GM18951 (cell line): Measurements from ENCODE around the gene NLRX1.
"Not testable (repeated sequence)": the region's sequence is repeated elsewhere in the genome, so short reads cannot be mapped to it uniquely, and the experiment has no call there.

Experiments
- POLR2A ChIP-seq: IDR thresholded peaks from 4 replicates; pipeline ENCODE4 v1.6.1; 2011; ENCODE audit warnings: mild to moderate bottlenecking; ENCODE audit not compliant: insufficient read length, insufficient read depth; ENCODE audit errors: extremely low read depth
- in situ Hi-C: fragments of 300-500 bp; cut with MboI; formaldehyde crosslinking; loops from one replicate; pipeline ENCODE4 v1.12.0; 2022; ENCODE audit warnings: low sequenced_read_pairs, mixed read lengths, inconsistent platforms; ENCODE audit not compliant: unreplicated experiment

NLRX1 gene

GRCh38 chr11:119166368-119167076, 2.0 kb upstream of the NLRX1 start:
- TF ChIP-seq POLR2A = no peak
- in situ Hi-C loops = no loop called here

- in situ Hi-C loops = not testable (repeated sequence)
Measured at GRCh38 chr11:119167077-119167458, 1.5 kb upstream of the NLRX1 start.

GRCh38 chr11:119167933-119168332, 592 bp upstream of the NLRX1 start:
- TF ChIP-seq POLR2A = no peak
- in situ Hi-C loops = no loop called here

GRCh38 chr11:119169282-119169719, 776 bp downstream of the NLRX1 start:
- in situ Hi-C loops = no loop called here
- TF ChIP-seq POLR2A = no peak

- in situ Hi-C loops = no loop called here
- no peak for TF ChIP-seq POLR2A
Measured at GRCh38 chr11:119172513-119172912, 4.0 kb downstream of the NLRX1 start.

GRCh38 chr11:119173453-119173852, 4.9 kb downstream of the NLRX1 start:
- in situ Hi-C loops = no loop called here
- TF ChIP-seq POLR2A = no peak

- no peak for TF ChIP-seq POLR2A
- in situ Hi-C loops = no loop called here
Measured at GRCh38 chr11:119175493-119176077, 7.1 kb downstream of the NLRX1 start.

- no peak for TF ChIP-seq POLR2A
- in situ Hi-C loops = no loop called here
Measured at GRCh38 chr11:119178166-119178680, 9.7 kb downstream of the NLRX1 start.

- in situ Hi-C loops = no loop called here
- no peak for TF ChIP-seq POLR2A
Measured at GRCh38 chr11:119179342-119179741, 10.8 kb downstream of the NLRX1 start.

- TF ChIP-seq POLR2A = no peak
Measured at GRCh38 chr11:119179983-119180382, 11.5 kb downstream of the NLRX1 start.

GRCh38 chr11:119180729-119181676, 12.5 kb downstream of the NLRX1 start:
- no peak for TF ChIP-seq POLR2A
- in situ Hi-C loops = no loop called here

More at GRCh38 chr11:119179983-119180382, 11.5 kb downstream of the NLRX1 start:
- in situ Hi-C loops = no loop called here

GRCh38 chr11:119181677-119182412, 13.3 kb downstream of the NLRX1 start:
- in situ Hi-C loops = no loop called here
- TF ChIP-seq POLR2A = no peak

- in situ Hi-C loops = not testable (repeated sequence)
Measured at GRCh38 chr11:119184399-119184798, 15.9 kb downstream of the NLRX1 start.
